GDM1 (cell line): ENCODE measurements around the gene UBASH3A.

Experiments
- DNase-seq: peaks from one replicate; lab custom pipeline; 2025; lab: John Stamatoyannopoulos, UW

UBASH3A gene, protein sequence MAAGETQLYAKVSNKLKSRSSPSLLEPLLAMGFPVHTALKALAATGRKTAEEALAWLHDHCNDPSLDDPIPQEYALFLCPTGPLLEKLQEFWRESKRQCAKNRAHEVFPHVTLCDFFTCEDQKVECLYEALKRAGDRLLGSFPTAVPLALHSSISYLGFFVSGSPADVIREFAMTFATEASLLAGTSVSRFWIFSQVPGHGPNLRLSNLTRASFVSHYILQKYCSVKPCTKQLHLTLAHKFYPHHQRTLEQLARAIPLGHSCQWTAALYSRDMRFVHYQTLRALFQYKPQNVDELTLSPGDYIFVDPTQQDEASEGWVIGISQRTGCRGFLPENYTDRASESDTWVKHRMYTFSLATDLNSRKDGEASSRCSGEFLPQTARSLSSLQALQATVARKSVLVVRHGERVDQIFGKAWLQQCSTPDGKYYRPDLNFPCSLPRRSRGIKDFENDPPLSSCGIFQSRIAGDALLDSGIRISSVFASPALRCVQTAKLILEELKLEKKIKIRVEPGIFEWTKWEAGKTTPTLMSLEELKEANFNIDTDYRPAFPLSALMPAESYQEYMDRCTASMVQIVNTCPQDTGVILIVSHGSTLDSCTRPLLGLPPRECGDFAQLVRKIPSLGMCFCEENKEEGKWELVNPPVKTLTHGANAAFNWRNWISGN

DNA sequence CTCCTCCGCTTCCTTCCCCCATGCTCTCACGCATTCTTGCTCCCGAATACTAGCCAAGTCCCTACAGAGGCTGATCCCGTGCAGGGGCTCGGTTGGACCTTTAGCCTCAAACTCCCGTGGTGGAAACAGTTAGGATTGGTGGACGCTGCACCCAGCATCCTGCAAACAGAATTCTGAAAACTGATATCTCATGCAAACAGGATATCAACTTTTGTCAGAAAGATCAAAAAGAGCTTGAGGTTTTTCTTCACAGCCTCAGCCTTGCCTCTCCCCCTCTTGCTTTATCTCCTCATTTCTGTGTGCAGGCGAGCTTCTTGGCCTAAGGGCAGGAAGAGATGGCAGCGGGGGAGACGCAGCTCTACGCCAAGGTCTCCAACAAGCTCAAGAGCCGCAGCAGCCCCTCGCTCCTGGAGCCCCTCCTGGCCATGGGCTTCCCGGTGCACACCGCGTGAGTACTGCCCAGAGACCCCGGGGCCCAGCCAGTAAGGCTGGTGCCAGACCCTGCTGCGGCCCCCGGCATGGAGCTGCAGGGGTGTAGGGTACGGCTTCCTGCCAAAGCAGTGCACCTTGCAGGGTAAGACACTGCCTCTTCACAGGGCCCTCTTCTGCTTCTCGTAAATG lies at the start of gene UBASH3A:
TSS of gene UBASH3A (plus strand) at position 292 of the 621 bp plus-strand sequence. CDS start at position 336, 44 bp downstream.
- no peak for DNase-seq

DNA sequence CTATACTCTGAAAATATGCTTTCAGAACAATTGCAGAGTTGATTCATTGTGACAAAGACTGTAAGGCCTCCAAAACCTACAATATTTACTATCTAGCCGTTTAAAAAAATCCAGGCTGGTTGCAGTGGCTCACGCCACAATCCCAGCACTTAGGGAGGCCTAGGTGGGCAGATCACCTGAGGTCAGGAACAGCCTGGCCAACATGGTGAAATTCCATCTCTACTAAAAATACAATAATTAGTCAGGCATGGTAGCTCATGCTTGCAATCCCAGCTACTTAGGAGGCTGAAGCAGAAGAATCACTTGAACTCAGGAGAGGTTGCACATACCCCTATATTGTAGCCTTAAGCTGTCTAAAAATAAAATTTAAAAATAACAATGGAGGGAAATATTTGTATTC lies 47.7 kb upstream of the UBASH3A start:
- DNase-seq, result no peak

DNA sequence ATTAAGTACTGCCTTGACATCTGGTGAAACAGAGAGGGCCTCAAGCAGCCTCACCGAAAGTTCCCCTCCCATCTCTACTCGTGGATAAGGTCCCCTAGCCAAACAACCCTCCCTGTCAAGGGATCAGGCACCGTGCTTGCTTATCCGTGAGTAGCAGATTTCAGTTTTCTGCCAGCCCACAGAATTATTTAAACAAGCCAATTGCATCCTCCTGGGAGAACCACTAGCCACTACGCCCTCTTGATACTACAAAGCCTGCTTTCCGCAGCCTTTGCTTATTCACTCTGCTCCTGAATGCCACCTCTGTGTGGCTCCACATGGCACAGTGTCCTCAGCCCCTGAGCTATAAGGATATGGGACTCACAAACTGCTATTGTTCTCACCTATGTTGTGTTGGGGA lies 47.1 kb upstream of the UBASH3A start:
- no peak for DNase-seq

DNA sequence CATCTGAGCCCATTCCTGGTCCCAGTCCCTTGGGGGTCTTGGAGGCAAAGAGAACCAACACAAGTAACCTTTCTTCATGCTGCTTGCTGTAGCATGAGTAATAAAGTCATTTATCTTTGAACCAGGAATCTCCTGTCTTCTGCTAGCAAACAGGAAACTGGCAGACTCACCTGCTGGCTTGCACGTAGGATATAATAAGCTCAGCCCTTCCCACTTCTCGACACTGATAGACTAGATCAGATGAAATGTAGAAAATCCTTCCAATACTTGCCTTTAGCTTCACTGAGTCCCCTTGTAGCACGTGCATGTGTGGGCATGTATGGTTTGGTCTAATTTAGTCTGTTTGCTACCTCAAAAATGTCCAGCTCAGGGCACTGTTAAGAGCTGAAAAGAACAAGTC lies 46.4 kb upstream of the UBASH3A start:
- no peak for DNase-seq

DNA sequence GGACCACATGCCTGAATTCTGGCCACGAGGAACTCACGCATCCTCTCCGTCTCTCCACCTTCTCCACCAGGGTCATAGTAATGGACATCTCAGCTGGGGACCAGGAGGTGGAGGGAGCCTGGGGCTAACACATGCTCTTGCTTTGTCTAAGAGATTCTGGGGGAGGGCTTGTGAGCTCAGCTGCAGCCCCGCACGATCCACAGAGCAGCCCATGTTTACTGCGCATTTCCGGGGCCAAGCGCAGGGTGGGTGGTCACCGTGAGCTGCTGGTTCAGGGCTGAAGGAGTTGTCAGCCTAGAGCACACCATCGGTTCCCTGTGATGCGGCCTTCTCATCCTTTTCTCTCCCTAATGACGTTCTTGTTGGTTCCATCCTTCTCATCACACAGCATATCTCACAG lies 45.4 kb upstream of the UBASH3A start:
- DNase-seq, result no peak

DNA sequence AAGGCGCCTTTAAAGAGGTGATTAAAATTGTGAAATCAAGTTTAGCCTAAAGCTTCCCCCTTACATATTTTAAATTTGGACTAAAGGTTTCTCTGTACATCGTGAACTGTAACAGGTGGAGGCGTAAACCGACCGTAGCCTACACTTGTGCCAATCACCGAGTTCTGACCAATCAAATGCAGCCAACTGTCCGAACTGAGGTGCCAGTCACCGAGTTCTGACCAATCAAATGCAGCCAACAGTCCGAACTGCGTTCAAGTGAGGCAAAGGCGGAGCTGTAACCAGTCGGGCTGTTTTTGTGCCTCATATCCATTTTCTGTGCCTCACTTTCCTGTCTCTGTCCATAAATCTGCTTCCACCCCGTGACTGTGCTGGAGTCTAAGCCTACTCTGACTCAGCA lies 44.8 kb upstream of the UBASH3A start:
- DNase-seq, result no peak

DNA sequence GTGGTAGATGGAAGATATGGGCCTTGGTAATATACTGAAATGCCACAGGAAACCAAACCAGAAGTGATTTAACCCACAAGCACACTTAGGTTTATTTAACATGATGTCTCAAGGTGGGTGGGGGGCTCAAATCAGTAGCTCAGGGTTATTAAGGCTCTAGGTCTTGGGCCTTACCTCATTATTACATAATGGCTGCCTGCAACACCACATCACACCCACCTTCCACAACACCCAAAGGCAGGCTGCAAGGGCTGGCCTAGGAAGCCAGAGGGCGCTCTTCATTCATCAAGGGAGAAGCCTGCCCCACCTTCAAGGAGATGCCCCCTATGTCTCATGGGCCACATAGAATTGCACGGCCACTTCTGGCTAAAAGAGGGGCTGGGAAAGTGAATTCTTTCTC lies 43.4 kb upstream of the UBASH3A start:
- no peak for DNase-seq

DNA sequence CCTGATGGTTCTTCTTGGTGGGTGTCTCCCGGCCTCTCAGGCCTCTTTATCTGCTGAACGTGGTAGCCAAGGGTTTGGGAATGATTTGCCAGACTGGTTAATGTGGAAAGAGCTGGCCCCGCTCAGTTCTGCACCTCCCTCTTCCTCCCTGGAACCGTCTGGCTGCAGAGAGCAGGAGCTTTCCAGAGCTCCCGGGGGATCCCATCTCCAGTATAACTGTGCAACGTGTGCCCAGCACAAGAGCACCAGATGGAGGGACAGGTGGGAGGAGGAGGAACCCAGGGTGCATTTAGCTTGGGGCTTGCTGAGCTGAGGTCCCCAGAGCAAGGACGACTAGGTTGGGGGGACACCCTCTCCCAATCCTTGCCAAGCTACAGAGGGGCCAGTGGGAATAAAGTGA lies 42.4 kb upstream of the UBASH3A start:
- DNase-seq, result no peak

DNA sequence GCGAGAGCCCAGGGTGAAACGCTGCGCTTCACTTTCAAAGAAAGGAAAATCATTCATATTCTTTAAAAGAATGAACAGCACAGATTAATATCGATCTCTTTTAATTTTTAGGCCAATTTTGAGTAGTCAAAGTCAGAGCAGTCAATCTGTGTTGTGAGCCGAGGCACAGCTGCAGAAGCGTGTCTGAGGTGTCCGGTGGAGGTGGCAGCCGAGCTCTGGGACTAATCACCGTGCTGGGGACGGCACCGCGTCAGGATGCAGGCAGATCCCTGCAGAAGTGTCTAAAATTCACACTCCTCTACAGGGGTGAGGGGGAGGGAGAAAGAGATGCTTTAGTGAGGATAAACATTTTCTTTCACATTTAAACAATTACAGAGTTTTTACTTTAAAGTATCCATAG lies 41.5 kb upstream of the UBASH3A start:
- no peak for DNase-seq

DNA sequence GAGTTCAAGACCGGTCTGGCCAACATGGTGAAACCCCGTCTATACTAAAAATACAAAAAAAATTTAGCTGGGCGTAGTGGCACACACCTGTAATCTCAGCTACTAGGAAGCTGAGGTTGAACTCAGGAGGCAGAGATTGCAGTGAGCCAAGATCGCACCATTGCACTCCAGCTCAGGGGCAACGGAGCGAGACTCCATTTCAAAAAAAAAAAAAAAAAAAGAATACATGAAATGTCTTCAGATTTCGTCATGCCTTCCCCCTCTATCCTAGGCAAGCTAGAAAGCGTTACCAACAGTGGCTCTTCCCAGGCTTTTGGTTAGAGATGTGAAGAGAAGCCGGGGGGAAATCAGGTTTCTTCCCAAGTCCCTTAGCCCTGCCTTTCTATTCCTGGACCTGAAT lies 41.0 kb upstream of the UBASH3A start:
- no peak for DNase-seq

DNA sequence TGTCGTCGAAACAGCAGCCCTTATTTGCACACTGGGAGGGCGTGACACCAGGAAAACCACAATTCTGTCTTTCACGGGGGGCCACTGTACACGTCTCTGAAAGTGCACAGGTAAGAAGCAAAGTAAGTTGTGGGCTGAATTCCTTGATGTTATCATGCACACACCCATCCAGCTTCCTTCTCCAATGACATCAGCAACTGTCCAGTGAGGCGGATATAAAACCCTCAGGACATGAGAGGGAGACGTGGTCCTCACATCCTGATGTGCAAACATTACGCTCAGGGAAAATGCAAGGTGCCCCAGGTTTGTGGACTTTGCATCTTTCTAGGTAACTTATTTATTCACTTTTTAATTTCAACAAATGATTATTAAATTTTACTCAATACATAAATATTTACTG lies 40.4 kb upstream of the UBASH3A start:
- DNase-seq, result no peak

DNA sequence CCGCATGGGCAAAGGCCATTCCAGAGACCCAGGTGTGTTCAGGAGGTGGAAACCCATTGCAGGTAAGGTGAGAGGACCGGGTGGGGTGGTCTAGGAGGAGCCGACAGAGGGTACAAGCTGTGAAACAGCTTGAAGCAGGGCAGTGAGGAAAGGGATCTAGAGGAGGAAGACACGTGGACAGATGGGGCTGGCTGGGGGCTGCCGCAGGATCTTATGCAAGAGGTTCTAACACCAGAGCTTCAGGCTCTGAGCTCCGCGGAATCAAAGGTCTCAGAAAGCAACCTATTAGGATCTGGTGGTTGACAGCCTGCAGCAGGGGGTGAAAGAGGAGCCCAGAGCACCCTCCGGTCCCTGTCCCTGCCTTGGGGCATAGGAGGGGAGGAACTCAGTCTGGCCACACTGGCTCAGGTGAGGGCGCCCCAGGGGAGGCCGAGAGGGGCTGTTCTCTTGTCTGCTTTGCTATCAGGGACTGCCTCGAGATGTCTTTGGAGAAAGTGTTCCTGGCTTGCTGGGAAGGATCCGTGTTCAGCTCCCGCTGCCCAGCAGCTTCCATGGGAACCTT lies 39.3 kb upstream of the UBASH3A start:
- DNase-seq, result no peak

DNA sequence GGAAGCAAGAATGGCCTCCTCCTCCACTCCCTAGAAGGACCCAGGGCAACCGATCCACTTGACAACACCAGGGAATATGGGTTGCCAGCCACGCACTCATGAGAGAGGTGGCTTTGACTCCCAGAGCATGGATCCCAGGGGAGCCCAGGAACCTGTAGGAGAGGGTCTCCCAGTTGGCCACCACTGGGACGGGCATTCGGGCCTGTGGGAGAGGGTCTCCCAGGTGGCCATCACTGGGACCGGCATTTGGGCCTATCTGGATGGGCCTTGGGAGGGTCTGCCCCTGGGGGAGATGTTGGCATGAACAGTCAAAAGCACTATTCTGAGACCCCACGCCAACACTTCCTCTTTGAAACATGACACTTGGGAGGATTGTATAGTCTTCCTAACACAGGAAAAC lies 37.9 kb upstream of the UBASH3A start:
- no peak for DNase-seq

DNA sequence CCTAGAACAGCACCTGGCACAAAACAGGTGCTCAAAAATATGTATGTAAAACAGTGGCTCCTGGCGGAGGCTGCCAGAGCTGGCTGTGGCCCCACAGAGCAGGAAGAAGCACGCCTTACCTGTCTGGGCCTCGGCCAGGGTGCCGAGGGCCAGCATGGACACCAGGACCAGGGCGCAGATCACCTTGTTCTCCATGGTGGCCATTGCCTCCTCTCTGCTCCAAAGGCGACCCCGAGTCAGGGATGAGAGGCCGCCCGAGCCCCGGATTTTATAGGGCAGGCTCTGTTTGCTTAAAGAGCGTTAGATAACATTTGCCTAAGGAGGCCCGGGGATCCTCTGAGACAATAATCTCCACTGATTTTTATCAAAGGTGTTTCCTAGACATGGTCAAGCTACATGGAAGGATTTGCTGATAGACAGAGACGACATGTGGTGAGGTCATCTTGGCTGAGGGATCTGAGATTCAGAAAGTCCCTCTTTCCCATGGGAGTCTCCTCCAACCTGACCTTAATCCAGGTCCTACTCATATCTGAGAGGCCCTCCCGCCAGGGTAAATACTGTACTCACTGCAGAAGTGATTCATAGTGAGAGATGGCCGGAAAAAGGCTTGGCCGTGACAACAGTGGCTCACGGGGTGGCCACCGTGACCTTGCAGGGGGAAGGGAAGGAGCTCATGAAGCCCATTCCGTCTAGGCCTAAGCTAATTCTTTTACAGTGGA lies 37.3 kb upstream of the UBASH3A start, which contains the start of gene TFF1:
TSS of gene TFF1 (minus strand) at position 244 of the 719 bp plus-strand sequence. CDS start at position 204, 40 bp downstream.
- DNase-seq, result no peak

DNA sequence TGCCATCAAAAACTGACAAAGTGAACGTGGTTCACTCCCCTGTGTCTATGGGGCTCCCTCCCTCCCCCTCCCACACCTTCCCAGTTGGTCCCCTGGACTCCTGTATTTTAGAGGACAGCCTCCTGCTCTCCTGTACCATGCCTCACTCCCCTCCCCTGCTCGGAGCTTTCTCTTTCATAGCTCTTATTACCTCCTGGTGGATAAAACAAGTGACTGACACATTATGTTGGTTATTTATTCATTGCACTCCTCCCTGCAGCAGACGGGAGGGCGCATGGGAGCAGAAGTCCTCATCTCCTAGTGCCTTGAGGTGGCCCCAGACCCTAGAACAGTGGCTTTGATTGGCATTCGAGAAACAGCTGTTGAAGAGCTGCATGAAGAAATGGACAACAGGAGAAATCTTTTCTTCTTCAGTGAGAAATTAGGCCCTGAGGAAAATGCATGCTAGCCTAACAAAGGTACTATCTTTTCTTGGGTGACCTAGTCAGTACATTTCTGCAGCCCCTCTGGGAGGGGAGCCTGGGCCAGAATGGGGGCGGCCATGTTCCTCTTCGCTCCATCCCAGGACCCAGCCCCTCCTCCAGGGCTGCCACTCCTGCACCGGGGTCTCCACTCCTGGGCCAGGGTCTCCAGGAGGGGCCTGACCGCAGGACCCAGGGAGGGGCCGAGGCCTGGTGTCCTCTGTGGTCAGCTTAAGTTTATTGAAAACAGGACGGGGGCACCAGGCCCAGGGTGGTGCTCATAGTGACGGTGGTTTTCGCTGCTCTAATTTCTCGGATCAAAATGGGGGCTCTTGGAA lies 36.1 kb upstream of the UBASH3A start:
- DNase-seq, result no peak

DNA sequence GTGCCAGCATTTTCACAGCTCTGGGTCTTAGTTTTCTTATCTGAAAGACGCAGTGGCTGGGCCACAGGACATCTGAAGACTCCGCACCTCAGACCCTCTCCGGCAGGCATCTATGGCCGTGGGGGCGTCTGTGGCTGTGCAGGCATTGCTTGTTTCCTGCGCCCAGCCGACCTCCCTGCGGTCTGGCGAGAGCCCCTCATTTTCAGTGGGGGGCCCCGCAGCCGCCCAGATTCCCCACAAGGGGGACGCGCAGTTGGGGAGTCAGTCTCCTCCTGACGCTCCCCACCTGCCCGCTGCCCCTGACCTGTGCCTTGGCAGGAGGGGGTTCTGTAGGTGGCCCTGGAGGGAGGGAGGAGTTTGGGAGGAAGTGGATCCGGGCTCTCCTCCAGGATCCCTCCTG lies 33.9 kb upstream of the UBASH3A start:
- no peak for DNase-seq

DNA sequence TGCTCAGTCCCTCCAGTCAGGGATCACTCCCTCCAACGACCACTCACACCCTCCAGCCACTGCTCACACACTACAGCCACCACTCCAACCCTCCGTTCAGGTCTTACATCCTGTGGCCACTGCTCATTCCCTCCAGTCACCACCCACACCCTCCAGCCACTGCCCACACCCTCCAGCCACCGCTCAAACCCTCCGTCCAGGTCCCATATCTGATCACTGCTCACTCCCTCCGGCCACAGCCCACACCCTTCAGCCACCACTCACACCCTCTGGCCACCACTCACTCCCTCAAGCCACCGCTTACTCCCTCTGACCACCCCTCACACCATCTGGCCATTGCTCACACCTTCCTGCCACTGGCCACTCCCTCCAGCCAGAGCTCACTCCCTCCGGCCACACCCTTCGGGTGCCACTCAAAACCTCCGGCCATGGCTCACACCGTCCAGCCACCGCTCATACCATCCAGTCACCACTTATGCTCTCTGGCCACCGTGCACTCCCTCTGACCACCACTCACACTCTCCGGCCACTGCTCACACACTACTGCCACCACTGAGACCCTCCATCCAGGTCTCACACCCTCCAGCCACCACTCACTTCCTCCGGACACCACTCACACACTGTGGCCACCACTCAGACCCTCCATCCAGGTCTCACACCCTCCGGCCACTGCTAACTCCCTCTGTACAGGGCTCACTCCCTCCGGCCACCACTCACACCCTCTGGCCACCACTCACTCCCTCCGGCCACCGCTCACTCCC lies 32.6 kb upstream of the UBASH3A start:
- no peak for DNase-seq

DNA sequence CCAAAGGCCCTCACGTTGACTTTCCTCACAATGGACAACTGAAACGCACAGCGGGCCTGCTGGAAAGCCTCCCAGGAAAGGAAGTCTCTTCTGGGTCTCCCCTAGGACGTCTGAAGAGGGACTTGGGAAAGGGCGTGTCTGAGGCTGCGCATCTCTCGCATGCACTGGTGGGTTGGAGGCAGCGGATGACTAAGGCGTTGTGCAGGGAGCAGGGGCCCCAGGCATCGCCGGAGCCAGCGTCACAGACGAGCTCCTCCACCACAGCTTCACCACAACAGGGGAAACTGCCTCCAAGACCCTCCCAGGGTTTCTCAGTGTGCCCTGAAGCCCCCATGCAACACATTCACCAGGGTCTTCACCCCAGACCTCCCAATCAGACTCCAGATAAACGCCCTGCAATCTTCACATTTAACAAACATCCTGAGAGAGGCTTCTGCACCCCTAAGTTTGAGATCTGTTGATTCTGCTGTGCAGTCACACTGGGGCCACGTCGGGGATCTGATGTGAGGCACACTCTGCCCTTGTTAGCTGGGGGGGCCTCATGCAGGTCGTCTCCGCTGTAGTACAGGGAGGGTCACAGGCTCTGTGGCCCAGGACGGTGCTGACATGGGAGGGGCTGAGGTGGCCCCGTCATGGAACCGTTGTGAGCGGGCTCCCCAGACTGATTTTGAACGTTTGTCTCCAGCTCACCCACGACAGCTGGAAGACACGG lies 30.4 kb upstream of the UBASH3A start:
- DNase-seq, result no peak

DNA sequence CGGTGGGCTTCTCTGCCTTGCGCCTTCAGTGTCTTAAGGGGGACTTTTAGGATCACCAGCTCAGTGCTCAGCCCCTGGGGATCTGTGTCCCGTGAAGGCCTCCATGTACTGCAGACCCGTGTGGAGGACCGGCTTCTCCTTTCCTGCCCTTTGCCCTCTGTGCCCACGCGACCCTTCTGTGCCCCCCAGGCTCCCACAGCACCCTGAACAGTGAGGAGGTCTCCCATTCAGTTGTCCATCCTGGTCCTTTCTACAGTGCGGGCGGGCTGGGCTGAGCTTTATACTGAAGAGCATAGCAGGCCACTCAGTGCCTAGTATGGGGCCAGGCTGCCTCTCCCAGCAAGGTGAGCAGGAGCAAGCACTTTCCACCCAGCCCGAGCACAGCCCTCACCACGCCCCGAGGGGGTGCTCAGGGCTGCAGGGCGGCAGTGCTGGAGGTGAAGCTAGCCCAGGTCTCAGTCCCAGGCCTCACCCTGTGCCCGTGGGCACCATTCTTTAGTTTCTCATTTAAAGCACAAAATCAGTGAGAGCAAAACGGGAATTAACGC lies 29.7 kb upstream of the UBASH3A start:
- no peak for DNase-seq

DNA sequence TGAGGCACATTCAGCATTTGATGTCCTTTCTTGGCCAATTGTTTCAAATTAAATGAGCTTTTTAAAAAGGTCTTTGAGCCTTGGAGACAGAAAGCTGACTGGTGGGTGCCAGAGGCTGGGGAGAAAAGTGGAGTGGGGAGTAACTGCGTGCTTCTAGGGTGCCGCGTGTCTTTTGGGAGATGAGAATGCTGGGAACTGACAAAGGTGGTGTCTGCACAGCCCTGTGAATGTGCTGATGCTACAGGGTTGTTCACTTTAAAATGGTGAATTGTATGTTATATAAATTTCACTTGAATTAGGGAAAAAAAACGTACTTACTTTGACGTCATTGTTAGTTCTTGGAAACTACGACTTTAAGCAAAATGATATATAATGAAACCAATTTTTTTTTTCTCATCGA lies 29.2 kb upstream of the UBASH3A start:
- no peak for DNase-seq
